Esophagus squamous epithelium (tissue), 5 donors: ENCODE data around the gene ELFN2. TPM values are rescaled to one million over a fixed set of nuclear protein-coding genes. Genes with fewer than 3 reads are reported as not detected.

Source experiments
- DNase-seq: peaks from one replicate; lab custom pipeline; 2025; lab: John Stamatoyannopoulos, UW
- H3K27ac ChIP-seq, 4 donors: fragments of 200-600 bp; sonication (generic); one replicate each; pipeline ENCODE4 v1.5.1; 2016 to 2019; ENCODE audit warnings: mild to moderate bottlenecking in 1 of 4
- H3K27me3 ChIP-seq, 4 donors: fragments of 200-600 bp; sonication (generic); 1 replicate in 3 of 4; 2 replicates in 1 of 4; pipeline versions ENCODE4 v1.5.1 to v1.6.0; 2017 to 2021; ENCODE audit warnings: antibody characterized with exemption in 1 of 4
- H3K36me3 ChIP-seq, 3 donors: fragments of 200-600 bp; sonication (generic); one replicate each; pipeline ENCODE4 v1.5.1; 2016 to 2019
- H3K4me1 ChIP-seq, 3 donors: fragments of 200-600 bp; sonication (generic); one replicate each; pipeline ENCODE4 v1.5.1; 2017 to 2019
- H3K4me3 ChIP-seq, 4 donors: fragments of 200-600 bp; sonication (generic); 1 replicate in 3 of 4; 2 replicates in 1 of 4; pipeline ENCODE4 v1.5.1; 2016 to 2019; ENCODE audit warnings: mild to moderate bottlenecking in 2 of 4, moderate library complexity in 1 of 4
- H3K9me3 ChIP-seq, 3 donors: fragments of 200-600 bp; sonication (generic); one replicate each; pipeline ENCODE4 v1.5.1; 2016 to 2019
- CTCF ChIP-seq, 6 experiments: fragments of 450-650 bp in 4 of 6; fragments of 200-600 bp in 2 of 6; sonication (generic) in 2 of 6; IDR thresholded peaks; one replicate each; pipeline ENCODE4 v1.5.1; 2016 to 2019; ENCODE audit warnings: antibody characterized with exemption in 6 of 6, mild to moderate bottlenecking in 4 of 6, moderate library complexity in 4 of 6
- POLR2A ChIP-seq, 4 donors: fragments of 450-650 bp; IDR thresholded peaks; one replicate each; pipeline ENCODE4 v1.6.1; 2017; ENCODE audit warnings: antibody characterized with exemption in 4 of 4, mild to moderate bottlenecking in 4 of 4, moderate library complexity in 3 of 4
- WGBS, 2 donors: methylation state at CpG; one replicate each; pipeline ENCODE4 v1.1.5; 2018; 5-methylcytosine and 5-hydroxymethylcytosine counted together
- intact Hi-C: fragments of 100-400 bp; cut with DNase I; formaldehyde crosslinking; loops from one replicate; pipeline ENCODE4 v1.15.0; 2022
- total RNA-seq, 4 donors: library from RNA; depleted of rRNA; stranded (reverse); fragments of >200 nt; gene quantifications; one replicate each; pipeline ENCODE4 v1.1.0, GENCODE V29; 2016
- donor health status: DM: yes; HTN: yes; CAD: no.

The ELFN2 gene
- total RNA-seq, 4 donors from 2014 or later, result not detected

GRCh38 chr22:37377927-37378326 lies 49.4 kb downstream of the ELFN2 start:
- Histone ChIP-seq H3K36me3 (no peaks in the 10 kb centered on the region), H3K9me3 (no peaks in the 10 kb centered on the region), H3K4me3 (no peak overlapping the region), H3K4me1 (no peaks in the 10 kb centered on the region), H3K27ac (no peak overlapping the region), H3K27me3 (peaks cover 0 to 95% (median 7%) of the 10 kb centered on the region in 4 donors)
- intact Hi-C loops, result no loop called here
- no peak for DNase-seq
- TF ChIP-seq POLR2A (IDR thresholded peaks at IDR 0.05) (no peak), CTCF (IDR thresholded peaks at IDR 0.05) (no peak)
- WGBS, 2 donors, result 44 to 58% methylated on average over 7 to 8 of the region's 14 CpGs

GRCh38 chr22:37377138-37377537 lies 50.1 kb downstream of the ELFN2 start:
- no peak for DNase-seq
- intact Hi-C loops, result no loop called here
- Histone ChIP-seq H3K4me1 (no peaks in the 10 kb centered on the region), H3K27me3 (peaks cover 0 to 98% (median 7%) of the 10 kb centered on the region in 4 donors), H3K36me3 (no peaks in the 10 kb centered on the region), H3K9me3 (no peaks in the 10 kb centered on the region), H3K4me3 (no peak overlapping the region), H3K27ac (no peak overlapping the region)
- no peak for TF ChIP-seq POLR2A (IDR thresholded peaks at IDR 0.05)
- TF ChIP-seq CTCF (IDR thresholded peaks at IDR 0.05), result no peak
- WGBS, 2 donors, result 29 to 39% methylated on average over 1 to 3 of the region's 3 CpGs

GRCh38 chr22:37376643-37377042 lies 50.6 kb downstream of the ELFN2 start:
- H3K27me3 ChIP-seq, result peaks cover 0 to 98% (median 7%) of the 10 kb centered on the region in 4 donors
- no peaks in the 10 kb centered on the region for H3K9me3 ChIP-seq
- intact Hi-C loops, result no loop called here
- no peak overlapping the region for H3K27ac ChIP-seq
- DNase-seq, result no peak
- 17 to 20% methylated on average over 1 of the region's 3 CpGs for WGBS, 2 donors
- no peak for TF ChIP-seq POLR2A (IDR thresholded peaks at IDR 0.05)
- no peak for TF ChIP-seq CTCF (IDR thresholded peaks at IDR 0.05)
- H3K36me3 ChIP-seq, result no peaks in the 10 kb centered on the region
- no peak overlapping the region for H3K4me3 ChIP-seq
- no peaks in the 10 kb centered on the region for H3K4me1 ChIP-seq

- no peak for DNase-seq
- TF ChIP-seq CTCF (IDR thresholded peaks at IDR 0.05), result no peak
- TF ChIP-seq POLR2A (IDR thresholded peaks at IDR 0.05), result no peak
- H3K36me3 ChIP-seq, result no peaks in the 10 kb centered on the region
- intact Hi-C loops, result no loop called here
- peaks cover 0 to 97% (median 7%) of the 10 kb centered on the region in 4 donors for H3K27me3 ChIP-seq
- H3K27ac ChIP-seq, result no peak overlapping the region
- 70% methylated on average over 8 of the region's 8 CpGs; no CpG with 5 or more reads in 1 of the 2 donors for WGBS, 2 donors
- no peak overlapping the region for H3K4me3 ChIP-seq
- no peaks in the 10 kb centered on the region for H3K4me1 ChIP-seq
- no peaks in the 10 kb centered on the region for H3K9me3 ChIP-seq
Observed at GRCh38 chr22:37375801-37376200, 51.5 kb downstream of the ELFN2 start.

- intact Hi-C loops, result no loop called here
- WGBS, 2 donors, result 92 to 93% methylated on average over 9 to 33 of the region's 35 CpGs
- no peak for DNase-seq
- Histone ChIP-seq H3K36me3 (no peaks in the 10 kb centered on the region), H3K27me3 (peaks cover 0 to 85% (median 7%) of the 10 kb centered on the region in 4 donors), H3K4me1 (no peaks in the 10 kb centered on the region), H3K9me3 (no peaks in the 10 kb centered on the region), H3K27ac (no peak overlapping the region), H3K4me3 (no peak overlapping the region)
- TF ChIP-seq POLR2A (IDR thresholded peaks at IDR 0.05) (no peak), CTCF (IDR thresholded peaks at IDR 0.05) (no peak)
Observed at GRCh38 chr22:37374571-37374970, 52.7 kb downstream of the ELFN2 start.
